Activated T-helper 1 cell treated with anti-CD3 and anti-CD28 coated beads, Interleukin-12 subunit alpha, Interleukin-12 subunit beta, Interleukin-2, Interleukin-4 antibody, amounts not matched to agents 30 ng/mL and 10 ng/mL and 1 ng/mL, durations not matched to agents 14 hours and 24 hours and 36 hours (primary cell): ENCODE data around the gene ID1. TPM values are rescaled to one million over a fixed set of nuclear protein-coding genes. Genes with fewer than 3 reads are reported as not detected.
"Not testable (repeated sequence)": the region's sequence is repeated elsewhere in the genome, so short reads cannot be mapped to it uniquely, and the experiment has no call there.

ENCODE experiments used
- DNase-seq: peaks from one replicate; pipeline ENCODE4 v3.0.0; 2021; ENCODE audit warnings: low spot score
- H3K27ac Mint-ChIP-seq: one replicate; pipeline ENCODE4 v1.8.0; 2021; ENCODE audit warnings: mild to moderate bottlenecking, mixed read lengths
- H3K27me3 Mint-ChIP-seq: one replicate; pipeline ENCODE4 v1.8.0; 2022; ENCODE audit warnings: mild to moderate bottlenecking, moderate library complexity, mixed read lengths; ENCODE audit not compliant: insufficient read depth
- H3K36me3 Mint-ChIP-seq: one replicate; pipeline ENCODE4 v1.8.0; 2021; ENCODE audit warnings: low read depth, mixed read lengths
- H3K4me1 Mint-ChIP-seq: one replicate; pipeline ENCODE4 v1.8.0; 2021; ENCODE audit warnings: low read depth, mixed read lengths
- H3K4me3 Mint-ChIP-seq: one replicate; pipeline ENCODE4 v1.8.0; 2021; ENCODE audit warnings: mild to moderate bottlenecking, moderate library complexity, mixed read lengths
- H3K9me3 Mint-ChIP-seq: one replicate; pipeline ENCODE4 v1.8.0; 2021; ENCODE audit warnings: mixed read lengths
- intact Hi-C: fragments of 100-400 bp; cut with micrococcal nuclease; formaldehyde crosslinking; loops from one replicate; pipeline ENCODE4 v1.15.1; 2024
- total RNA-seq: library from RNA; stranded (reverse); gene quantifications from 2 replicates; pipeline ENCODE4 v1.2.3, GENCODE V29; 2022

Gene ID1
- total RNA-seq, 1 donor from 2014 or later = 4.0 TPM

- H3K27me3 Mint-ChIP-seq = no peaks in the 10 kb centered on the region
- no peaks in the 10 kb centered on the region for H3K9me3 Mint-ChIP-seq
These were observed 25.8 kb upstream of the ID1 start for GRCh38 chr20:31579245-31579644.

GRCh38 chr20:31579941-31580651 lies 25.0 kb upstream of the ID1 start:
- not testable (repeated sequence) for H3K27ac Mint-ChIP-seq, H3K9me3 Mint-ChIP-seq

More at GRCh38 chr20:31579245-31579644, 25.8 kb upstream of the ID1 start:
- no peak for DNase-seq
- H3K36me3 Mint-ChIP-seq = no peaks in the 10 kb centered on the region
- no peak overlapping the region for H3K27ac Mint-ChIP-seq
- intact Hi-C loops = no loop called here
- no peaks in the 10 kb centered on the region for H3K4me1 Mint-ChIP-seq
- no peak overlapping the region for H3K4me3 Mint-ChIP-seq

GRCh38 chr20:31580706-31581105 lies 24.4 kb upstream of the ID1 start:
- no peaks in the 10 kb centered on the region for H3K36me3 Mint-ChIP-seq
- no peak overlapping the region for H3K27ac Mint-ChIP-seq
- H3K4me3 Mint-ChIP-seq = no peak overlapping the region
- DNase-seq = no peak
- intact Hi-C loops = no loop called here
- no peaks in the 10 kb centered on the region for H3K4me1 Mint-ChIP-seq
- no peaks in the 10 kb centered on the region for H3K9me3 Mint-ChIP-seq
- peaks cover 4% of the 10 kb centered on the region for H3K27me3 Mint-ChIP-seq

More at GRCh38 chr20:31579941-31580651, 25.0 kb upstream of the ID1 start:
- H3K4me1 Mint-ChIP-seq, H3K36me3 Mint-ChIP-seq, intact Hi-C loops, DNase-seq, H3K27me3 Mint-ChIP-seq, H3K4me3 Mint-ChIP-seq: not testable (repeated sequence)

GRCh38 chr20:31581391-31581790 lies 23.7 kb upstream of the ID1 start:
- no peak for DNase-seq
- Mint-ChIP-seq H3K27me3 (peaks cover 9% of the 10 kb centered on the region), H3K9me3 (no peaks in the 10 kb centered on the region), H3K4me1 (no peaks in the 10 kb centered on the region), H3K36me3 (no peaks in the 10 kb centered on the region), H3K4me3 (no peak overlapping the region), H3K27ac (no peak overlapping the region)
- intact Hi-C loops = no loop called here

- Mint-ChIP-seq H3K36me3 (no peaks in the 10 kb centered on the region), H3K9me3 (no peaks in the 10 kb centered on the region), H3K27ac (no peak overlapping the region), H3K4me3 (peak overlapping the region; percentile 69), H3K27me3 (peaks cover 36% of the 10 kb centered on the region), H3K4me1 (peaks cover 8% of the 10 kb centered on the region)
- DNase-seq = no peak
- intact Hi-C loops = loop anchor here (1.0 kb wide), 1 partner anchor 18 kb away; the partner anchor contains the start of gene ID1
These were observed 17.3 kb upstream of the ID1 start for GRCh38 chr20:31587545-31588389.

GRCh38 chr20:31590717-31591225 lies 14.3 kb upstream of the ID1 start:
- H3K9me3 Mint-ChIP-seq = no peaks in the 10 kb centered on the region
- no peak overlapping the region for H3K27ac Mint-ChIP-seq
- H3K4me3 Mint-ChIP-seq = no peak overlapping the region
- peaks cover 32% of the 10 kb centered on the region for H3K27me3 Mint-ChIP-seq
- intact Hi-C loops = no loop called here
- peaks cover 8% of the 10 kb centered on the region for H3K4me1 Mint-ChIP-seq
- no peaks in the 10 kb centered on the region for H3K36me3 Mint-ChIP-seq
- no peak for DNase-seq

- no peak overlapping the region for H3K4me3 Mint-ChIP-seq
- H3K27me3 Mint-ChIP-seq = peaks cover 14% of the 10 kb centered on the region
- H3K4me1 Mint-ChIP-seq = peaks cover 3% of the 10 kb centered on the region
- no peaks in the 10 kb centered on the region for H3K9me3 Mint-ChIP-seq
- intact Hi-C loops = no loop called here
- DNase-seq = no peak
- H3K36me3 Mint-ChIP-seq = no peaks in the 10 kb centered on the region
- H3K27ac Mint-ChIP-seq = no peak overlapping the region
These were observed 11.7 kb upstream of the ID1 start for GRCh38 chr20:31593221-31594001.

- no peaks in the 10 kb centered on the region for H3K36me3 Mint-ChIP-seq
- H3K9me3 Mint-ChIP-seq = no peaks in the 10 kb centered on the region
- no peak overlapping the region for H3K27ac Mint-ChIP-seq
- no peak for DNase-seq
- peaks cover 7% of the 10 kb centered on the region for H3K27me3 Mint-ChIP-seq
- H3K4me1 Mint-ChIP-seq = no peaks in the 10 kb centered on the region
- no peak overlapping the region for H3K4me3 Mint-ChIP-seq
- intact Hi-C loops = no loop called here
These were observed 11.0 kb upstream of the ID1 start for GRCh38 chr20:31594002-31594557.

GRCh38 chr20:31594558-31595379 lies 10.3 kb upstream of the ID1 start:
- no peak overlapping the region for H3K4me3 Mint-ChIP-seq
- H3K4me1 Mint-ChIP-seq = no peaks in the 10 kb centered on the region
- intact Hi-C loops = no loop called here
- H3K27me3 Mint-ChIP-seq = peaks cover 2% of the 10 kb centered on the region
- no peaks in the 10 kb centered on the region for H3K36me3 Mint-ChIP-seq
- no peak overlapping the region for H3K27ac Mint-ChIP-seq
- no peak for DNase-seq
- no peaks in the 10 kb centered on the region for H3K9me3 Mint-ChIP-seq

- Mint-ChIP-seq H3K27me3 (peaks cover 2% of the 10 kb centered on the region), H3K4me3 (no peak overlapping the region), H3K4me1 (no peaks in the 10 kb centered on the region), H3K27ac (no peak overlapping the region), H3K36me3 (no peaks in the 10 kb centered on the region), H3K9me3 (no peaks in the 10 kb centered on the region)
- DNase-seq = no peak
- intact Hi-C loops = no loop called here
These were observed 9.8 kb upstream of the ID1 start for GRCh38 chr20:31595380-31595653.

- H3K4me3 Mint-ChIP-seq = no peak overlapping the region
- H3K36me3 Mint-ChIP-seq = no peaks in the 10 kb centered on the region
- intact Hi-C loops = no loop called here
- DNase-seq = no peak
- H3K27me3 Mint-ChIP-seq = peaks cover 2% of the 10 kb centered on the region
- no peaks in the 10 kb centered on the region for H3K9me3 Mint-ChIP-seq
- H3K4me1 Mint-ChIP-seq = no peaks in the 10 kb centered on the region
- no peak overlapping the region for H3K27ac Mint-ChIP-seq
These were observed 9.3 kb upstream of the ID1 start for GRCh38 chr20:31595654-31596411.

GRCh38 chr20:31596412-31596715 lies 8.7 kb upstream of the ID1 start:
- DNase-seq, intact Hi-C loops, H3K4me3 Mint-ChIP-seq, H3K4me1 Mint-ChIP-seq, H3K9me3 Mint-ChIP-seq, H3K27me3 Mint-ChIP-seq, H3K36me3 Mint-ChIP-seq, H3K27ac Mint-ChIP-seq: not testable (repeated sequence)
